Erythroblast (primary cell): ENCODE data around the gene TEPSIN.

Experiments used
- GATA1 ChIP-seq: IDR thresholded peaks from 2 replicates; pipeline ENCODE4 v1.6.1; 2011; ENCODE audit warnings: low read depth, mild to moderate bottlenecking, control low read depth, low read length, moderate library complexity
- POLR2A ChIP-seq: IDR thresholded peaks from 2 replicates; pipeline ENCODE4 v1.6.1; 2011; ENCODE audit warnings: mild to moderate bottlenecking, low read length

GRCh38 chr17:81230043-81230820 is 8.6 kb downstream of the TEPSIN start:
- TF ChIP-seq POLR2A = no peak
- TF ChIP-seq GATA1 = no peak
